ENCODE measurements around the gene ZBTB20. TPM values are rescaled to one million over a fixed set of nuclear protein-coding genes. Genes with fewer than 3 reads are reported as not detected.

The ZBTB20 gene
- total and polyA plus RNA-seq, 10 donors, result 0.32 to 89.7 (median 71.8) TPM

DNA sequence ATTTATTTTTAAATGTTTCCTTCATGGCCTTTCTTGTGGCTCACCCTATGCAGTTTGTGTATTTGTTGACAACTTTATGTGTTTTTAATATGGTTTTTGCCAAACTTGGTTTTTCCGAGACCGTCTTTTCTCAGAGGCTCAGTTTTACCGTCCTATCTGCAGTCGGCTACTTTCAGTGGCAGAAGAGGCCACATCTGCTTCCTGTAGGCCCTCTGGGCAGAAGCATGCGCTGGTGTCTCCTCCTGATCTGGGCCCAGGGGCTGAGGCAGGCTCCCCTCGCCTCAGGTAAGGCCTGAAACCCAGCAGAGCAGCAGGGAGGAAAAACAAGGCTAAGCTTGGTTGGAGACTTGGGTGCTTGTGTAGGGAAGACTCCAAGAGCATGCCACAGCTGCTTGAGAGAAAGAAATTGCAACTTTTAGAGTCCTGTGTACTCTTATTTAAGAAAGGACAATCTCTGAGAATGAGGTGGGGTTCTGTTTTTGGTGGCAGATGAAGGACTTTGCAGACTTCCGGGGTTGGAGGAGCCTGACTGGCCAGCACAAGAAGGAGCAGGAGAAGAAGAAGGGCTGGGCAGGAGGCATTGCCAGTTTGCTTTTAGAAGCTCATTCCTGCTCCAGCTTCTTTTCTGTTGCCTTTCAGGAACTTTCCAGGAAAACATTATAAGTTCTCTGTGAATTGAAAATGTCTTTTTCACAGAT is 853.1 kb downstream of the ZBTB20 start, which contains the start of gene TIGIT:
Gene TIGIT (plus strand): TSS at position 191 of the 698 bp plus-strand sequence. CDS start 34 bp downstream, at position 225.
- H3K27ac ChIP-seq, result peak within 1 kb of the TSS; percentile 16 to 91 (median 78)
- H3K4me3 ChIP-seq, result peak within 1 kb of the TSS in 5 of 8 donors; percentile 8 to 61 (median 17)
- 80 to 86% (median 80%) methylated on average over 7 of the region's 7 CpGs for whole genome bisulfite sequencing, 5 donors
- H3K9me3 ChIP-seq, result no peaks in the 10 kb centered on the region
- peaks cover 0 to 36% (median 18%) of the 10 kb centered on the region in 6 donors for H3K4me1 ChIP-seq
- no peaks in the 10 kb centered on the region for H3K27me3 ChIP-seq (replicated peaks in 1 of 7)
- no peaks in the 10 kb centered on the region for H3K36me3 ChIP-seq
- TF ChIP-seq POLR2AphosphoS5 (IDR thresholded peaks at IDR 0.05) (peak in 1 of 3 donors; percentile 7), POLR2A (IDR thresholded peaks at IDR 0.05) (no peak)
- TF ChIP-seq, protein P1, sequence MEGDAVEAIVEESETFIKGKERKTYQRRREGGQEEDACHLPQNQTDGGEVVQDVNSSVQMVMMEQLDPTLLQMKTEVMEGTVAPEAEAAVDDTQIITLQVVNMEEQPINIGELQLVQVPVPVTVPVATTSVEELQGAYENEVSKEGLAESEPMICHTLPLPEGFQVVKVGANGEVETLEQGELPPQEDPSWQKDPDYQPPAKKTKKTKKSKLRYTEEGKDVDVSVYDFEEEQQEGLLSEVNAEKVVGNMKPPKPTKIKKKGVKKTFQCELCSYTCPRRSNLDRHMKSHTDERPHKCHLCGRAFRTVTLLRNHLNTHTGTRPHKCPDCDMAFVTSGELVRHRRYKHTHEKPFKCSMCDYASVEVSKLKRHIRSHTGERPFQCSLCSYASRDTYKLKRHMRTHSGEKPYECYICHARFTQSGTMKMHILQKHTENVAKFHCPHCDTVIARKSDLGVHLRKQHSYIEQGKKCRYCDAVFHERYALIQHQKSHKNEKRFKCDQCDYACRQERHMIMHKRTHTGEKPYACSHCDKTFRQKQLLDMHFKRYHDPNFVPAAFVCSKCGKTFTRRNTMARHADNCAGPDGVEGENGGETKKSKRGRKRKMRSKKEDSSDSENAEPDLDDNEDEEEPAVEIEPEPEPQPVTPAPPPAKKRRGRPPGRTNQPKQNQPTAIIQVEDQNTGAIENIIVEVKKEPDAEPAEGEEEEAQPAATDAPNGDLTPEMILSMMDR (IDR thresholded peaks at IDR 0.05 in 8 of 11, conservative IDR thresholded peaks at IDR 0.05 in 3 of 11), result no peak
- no peak for DNase-seq
- intact Hi-C loops (cut with DNase I; ENCODE audit: low total_unique reads), result no loop called here

DNA sequence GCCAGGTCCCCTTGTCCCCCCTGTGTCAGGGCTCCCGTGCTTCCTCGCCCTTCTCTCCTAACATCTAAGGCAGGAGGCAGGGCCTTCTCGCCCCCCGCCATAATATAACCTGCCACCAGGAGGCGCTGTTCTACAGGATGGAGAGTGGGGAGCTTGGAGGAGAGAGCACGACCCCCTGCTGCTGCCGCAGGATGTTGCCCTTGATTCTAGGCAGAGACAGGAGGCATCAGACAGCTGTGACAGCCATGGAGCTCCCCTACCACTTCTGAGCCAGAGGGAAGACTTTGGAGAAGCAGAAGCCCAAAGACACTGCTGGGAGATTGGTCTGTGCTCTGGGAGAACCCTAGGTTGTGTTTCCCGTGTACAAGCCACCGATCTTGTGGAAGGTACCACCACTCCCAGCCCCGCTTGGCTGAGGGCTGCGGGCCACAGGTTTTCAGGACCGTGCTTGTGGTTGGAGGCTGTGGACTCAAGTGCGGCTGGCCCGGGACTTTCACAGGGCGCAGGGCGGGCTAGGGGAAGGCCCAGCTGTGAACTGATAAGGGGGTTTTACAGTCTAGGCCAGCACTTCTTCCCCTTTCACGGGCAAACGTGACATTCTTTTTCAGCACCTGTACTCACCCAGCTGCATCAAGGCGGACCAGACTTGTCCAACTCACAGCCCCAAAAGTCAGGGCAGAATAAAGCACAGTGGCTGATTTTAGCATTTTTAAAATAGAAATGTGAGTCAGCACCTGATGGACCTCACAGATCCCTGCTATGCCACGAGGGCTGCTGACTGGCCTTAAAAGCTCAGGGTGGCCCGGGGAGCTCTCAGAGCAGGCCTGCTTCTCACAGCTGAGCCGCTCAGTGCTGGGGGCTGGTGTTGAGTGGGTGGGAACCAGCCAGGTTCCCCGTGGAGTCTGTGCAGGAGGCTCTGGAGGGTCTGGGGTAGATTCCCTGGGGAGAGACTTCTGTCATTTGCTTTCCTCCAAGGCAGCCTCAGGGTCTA is 855.9 kb downstream of the ZBTB20 start:
- DNase-seq, result peak; percentile 95
- H3K27ac ChIP-seq, result peak overlapping the region; percentile 51 to 91 (median 83)
- 31 to 50% (median 34%) methylated on average over 15 to 23 of the region's 23 CpGs for WGBS, 5 donors

DNA sequence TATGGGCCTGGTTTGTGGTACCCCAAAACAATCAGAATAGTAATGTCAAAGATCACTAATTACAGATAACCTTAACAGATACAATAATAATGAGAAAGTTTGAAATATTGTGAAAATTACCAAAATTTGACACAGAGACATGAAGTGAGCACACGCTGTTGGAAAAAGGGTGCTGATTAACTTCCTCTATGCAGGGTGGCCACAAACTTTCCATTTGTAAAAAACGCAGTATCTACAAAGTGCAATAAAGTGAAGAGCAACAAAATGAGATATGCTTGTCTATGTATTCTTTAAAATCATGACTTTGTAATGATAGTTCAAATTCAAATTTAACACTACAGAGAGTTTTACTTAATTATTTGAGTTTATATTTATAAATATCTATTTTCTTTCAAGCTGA is 860.8 kb downstream of the ZBTB20 start:
- Histone ChIP-seq H3K27me3 (replicated peaks in 1 of 7) (no peaks in the 10 kb centered on the region), H3K27ac (peak overlapping the region in 6 of 8 donors; percentile 3 to 80 (median 49)), H3K4me3 (peak overlapping the region in 1 of 8 donors; percentile 12), H3K4me1 (peaks cover 0 to 15% (median 5%) of the 10 kb centered on the region in 6 donors), H3K9me3 (no peaks in the 10 kb centered on the region), H3K36me3 (no peaks in the 10 kb centered on the region)
- no peak for DNase-seq
- no peak for TF ChIP-seq POLR2AphosphoS5 (IDR thresholded peaks at IDR 0.05)
- TF ChIP-seq POLR2A (IDR thresholded peaks at IDR 0.05), result no peak
- TF ChIP-seq, protein P1 (IDR thresholded peaks at IDR 0.05 in 8 of 11, conservative IDR thresholded peaks at IDR 0.05 in 3 of 11), result no peak
- 61 to 73% (median 63%) methylated on average over 2 of the region's 2 CpGs for WGBS, 5 donors
- intact Hi-C loops (cut with DNase I; ENCODE audit: low total_unique reads), result no loop called here

More for the DNA sequence above, 855.9 kb downstream of the ZBTB20 start:
- Histone ChIP-seq H3K4me3 (peak overlapping the region in 4 of 8 donors; percentile 0 to 55 (median 8)), H3K4me1 (peaks cover 0 to 38% (median 17%) of the 10 kb centered on the region in 6 donors), H3K36me3 (no peaks in the 10 kb centered on the region), H3K27me3 (replicated peaks in 1 of 7) (no peaks in the 10 kb centered on the region), H3K9me3 (no peaks in the 10 kb centered on the region)
- intact Hi-C loops (cut with DNase I; ENCODE audit: low total_unique reads), result no loop called here
- TF ChIP-seq POLR2AphosphoS5 (IDR thresholded peaks at IDR 0.05) (peak; percentile 55 to 68 (median 57)), POLR2A (IDR thresholded peaks at IDR 0.05) (no peak)
- TF ChIP-seq, protein P1 (IDR thresholded peaks at IDR 0.05 in 8 of 11, conservative IDR thresholded peaks at IDR 0.05 in 3 of 11), result peak; percentile 73 to 93 (median 89)

Data from spleen (tissue), 11 donors.